WERI-Rb-1 (cell line): ENCODE data around the gene SLC22A23.

Experiments used
- DNase-seq: peaks from one replicate; pipeline ENCODE4 v3.0.0-alpha.2; 2020
- H3K27ac ChIP-seq: fragments of 250-450 bp; sonication (Bioruptor Pico); 2 replicates; pipeline ENCODE4 v1.5.1; 2020; ENCODE audit warnings: mild to moderate bottlenecking, moderate library complexity
- H3K27me3 ChIP-seq: fragments of 250-450 bp; sonication (Bioruptor Pico); 2 replicates; pipeline ENCODE4 v1.5.1; 2021; ENCODE audit warnings: mild to moderate bottlenecking, low read depth, moderate library complexity; ENCODE audit not compliant: insufficient read depth, severe bottlenecking
- H3K36me3 ChIP-seq: fragments of 250-450 bp; sonication (Bioruptor Pico); 2 replicates; pipeline ENCODE4 v1.5.1; 2020; ENCODE audit warnings: mild to moderate bottlenecking, moderate library complexity
- H3K4me3 ChIP-seq: 2 replicates; pipeline ENCODE4 v1.5.1; 2011; ENCODE audit warnings: low read depth, mild to moderate bottlenecking, control low read depth, low read length
- H3K9me3 ChIP-seq: fragments of 250-450 bp; sonication (Bioruptor Pico); 2 replicates; pipeline ENCODE4 v1.5.1; 2021; ENCODE audit warnings: mild to moderate bottlenecking, moderate library complexity; ENCODE audit not compliant: severe bottlenecking
- CTCF ChIP-seq: IDR thresholded peaks from 2 replicates; pipeline ENCODE4 v1.5.1; 2011; ENCODE audit warnings: low read depth, mild to moderate bottlenecking, control low read depth, inconsistent platforms, low read length

Gene SLC22A23

GRCh38 chr6:3384241-3385143 lies 72.4 kb downstream of the SLC22A23 start:
- Histone ChIP-seq H3K4me3 (no peak overlapping the region), H3K27ac (no peak overlapping the region), H3K36me3 (no peaks in the 10 kb centered on the region; the same call in 1 of the 2 replicates), H3K27me3 (no peaks in the 10 kb centered on the region), H3K9me3 (no peaks in the 10 kb centered on the region)
- no peak for TF ChIP-seq CTCF
- no peak for DNase-seq

GRCh38 chr6:3383525-3383924 lies 73.3 kb downstream of the SLC22A23 start:
- TF ChIP-seq CTCF = no peak
- Histone ChIP-seq H3K27ac (no peak overlapping the region), H3K27me3 (no peaks in the 10 kb centered on the region), H3K36me3 (no peaks in the 10 kb centered on the region; the same call in 1 of the 2 replicates), H3K9me3 (no peaks in the 10 kb centered on the region), H3K4me3 (no peak overlapping the region)
- DNase-seq = no peak

GRCh38 chr6:3382326-3383279 lies 74.2 kb downstream of the SLC22A23 start:
- no peak for DNase-seq
- Histone ChIP-seq H3K27ac (no peak overlapping the region), H3K36me3 (no peaks in the 10 kb centered on the region; the same call in 1 of the 2 replicates), H3K9me3 (no peaks in the 10 kb centered on the region), H3K27me3 (no peaks in the 10 kb centered on the region), H3K4me3 (no peak overlapping the region)
- no peak for TF ChIP-seq CTCF

- Histone ChIP-seq H3K27me3 (no peaks in the 10 kb centered on the region), H3K36me3 (no peaks in the 10 kb centered on the region), H3K4me3 (no peak overlapping the region), H3K27ac (no peak overlapping the region), H3K9me3 (no peaks in the 10 kb centered on the region)
- TF ChIP-seq CTCF = no peak
- no peak for DNase-seq
Observed at GRCh38 chr6:3381233-3381921, 75.5 kb downstream of the SLC22A23 start.

- Histone ChIP-seq H3K4me3 (no peak overlapping the region), H3K27me3 (no peaks in the 10 kb centered on the region), H3K27ac (no peak overlapping the region), H3K36me3 (no peaks in the 10 kb centered on the region), H3K9me3 (no peaks in the 10 kb centered on the region)
- TF ChIP-seq CTCF = no peak
- DNase-seq = no peak
Observed at GRCh38 chr6:3380344-3381232, 76.3 kb downstream of the SLC22A23 start.
